ENCODE results near the gene METAP1D. TPM values are rescaled to one million over a fixed set of nuclear protein-coding genes. Genes with fewer than 3 reads are reported as not detected.

METAP1D gene
- total RNA-seq, 1 experiment from 2014 or later = 15.8 TPM

DNA sequence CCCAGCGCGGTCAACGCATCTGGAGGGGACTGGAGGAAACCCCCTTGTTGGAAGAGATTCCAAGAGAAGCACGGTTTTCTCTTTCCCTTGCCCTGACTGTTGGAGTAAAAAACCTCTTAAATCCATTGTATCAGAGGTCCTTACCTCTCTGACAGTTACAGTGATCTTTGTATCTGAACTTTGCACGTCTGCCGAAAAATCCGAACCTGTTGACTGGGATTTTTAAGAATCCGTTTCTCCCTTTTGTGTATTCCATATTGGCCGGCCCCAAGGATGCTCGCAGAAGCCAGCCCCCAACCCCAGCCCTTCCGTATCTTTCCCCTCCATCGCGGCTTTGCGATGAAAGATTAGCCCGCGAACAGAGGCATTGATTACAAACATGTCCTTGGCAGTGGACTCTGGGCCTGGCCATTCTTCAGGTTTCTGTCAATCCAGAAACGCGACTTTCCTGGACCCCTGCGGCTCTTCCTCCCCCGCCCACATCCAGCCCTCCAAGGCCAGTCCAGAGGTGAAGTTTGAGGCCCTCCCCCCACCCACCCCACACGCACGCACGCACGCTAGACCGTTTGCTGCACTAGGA lies 81.0 kb downstream of the METAP1D start:
- H3K4me3 ChIP-seq (replicated peaks in 1 of 2; ENCODE audit: low read depth in 1 of 2, low read length in 2 of 2) = no peak overlapping the region
- H4K20me1 ChIP-seq (ENCODE audit: insufficient read depth) = no peaks in the 10 kb centered on the region
- ChIA-PET POLR2A (no interaction called here), RAD21 (ENCODE audit: low non-redundant PET in 1 of 2, low total read pairs in 2 of 2, uncharacterized antibody in 2 of 2, unreplicated experiment in 2 of 2) (no interaction called here), CTCF (no interaction called here)
- no peak for ATAC-seq
- H3K36me3 ChIP-seq (ENCODE audit: control insufficient read depth in 1 of 2, insufficient read depth in 2 of 2, low read length in 2 of 2) = no peaks in the 10 kb centered on the region
- no peak for TF ChIP-seq RAD21 (IDR thresholded peaks at IDR 0.05; ENCODE audit: low read depth)
- no peak for TF ChIP-seq CEBPB (IDR thresholded peaks at IDR 0.05; ENCODE audit: low read depth)
- intact Hi-C loops (cut with micrococcal nuclease) = no loop called here
- H3K4me1 ChIP-seq (ENCODE audit: control insufficient read depth in 1 of 2, insufficient read depth in 2 of 2, low read length in 2 of 2) = peaks cover 0 to 16% of the 10 kb centered on the region in 2 experiments; a peak in 1 of 4 replicates
- no peak overlapping the region for H2AFZ ChIP-seq (ENCODE audit: low read depth, low read length, poor library complexity, severe bottlenecking)
- H3K27me3 ChIP-seq (ENCODE audit: insufficient read depth, low read length) = no peaks in the 10 kb centered on the region
- no TSS peak for BruUV-seq (replicated peaks)
- DNase-seq (ENCODE audit: low read depth, low spot score) = no peak
- H3K79me2 ChIP-seq (ENCODE audit: insufficient read depth, low read length) = no peaks in the 10 kb centered on the region
- no peak overlapping the region for H3K27ac ChIP-seq (ENCODE audit: low read depth, low read length)
- no peaks in the 10 kb centered on the region for H3K9me2 ChIP-seq (ENCODE audit: insufficient read depth)
- H3K9ac ChIP-seq (ENCODE audit: low read length) = no peak overlapping the region
- no peak overlapping the region for H3K4me2 ChIP-seq (ENCODE audit: low read length)
- H3K9me3 ChIP-seq (ENCODE audit: control insufficient read depth in 1 of 2, insufficient read depth in 1 of 2, low read depth in 1 of 2, low read length in 2 of 2) = no peaks in the 10 kb centered on the region

DNA sequence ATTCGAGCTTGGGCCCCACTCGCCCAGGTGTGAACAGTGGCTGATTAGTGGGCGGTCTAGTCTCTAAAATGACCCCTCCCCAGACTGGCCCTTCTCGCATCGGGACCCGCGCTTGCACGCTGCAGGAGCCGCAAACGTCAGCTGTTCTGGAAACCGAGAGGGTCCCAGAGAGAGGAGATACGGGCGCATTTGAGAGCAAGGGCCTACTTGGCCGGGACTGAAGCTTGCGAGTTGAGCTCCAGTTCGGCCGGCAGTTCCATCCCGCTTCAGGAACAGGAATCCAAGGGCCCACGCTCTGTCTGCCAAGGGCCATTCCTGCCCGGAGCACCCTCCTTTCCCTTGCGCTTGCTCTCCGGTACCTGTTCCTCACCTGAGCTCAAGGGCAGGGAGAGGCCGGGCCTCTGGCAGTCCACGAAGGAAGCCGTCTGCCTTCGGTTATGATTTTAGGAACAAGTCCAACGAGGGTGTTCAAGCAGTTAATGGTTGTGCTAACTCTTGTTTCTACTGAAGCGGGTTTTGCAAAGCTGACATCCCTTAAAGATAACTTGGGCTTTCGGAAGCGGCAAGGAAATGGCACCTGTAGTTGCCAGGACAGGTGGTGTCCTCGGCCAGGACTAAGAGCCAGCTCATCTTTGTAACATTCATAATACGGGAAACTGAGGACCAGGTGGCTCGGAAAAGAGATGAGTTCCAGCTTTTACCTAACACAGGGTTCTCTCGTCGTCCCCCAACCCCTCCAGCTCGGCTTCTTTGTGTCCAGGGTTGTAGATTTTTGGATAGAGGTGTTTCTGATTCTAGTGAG lies 81.7 kb downstream of the METAP1D start:
- Histone ChIP-seq H3K27ac (ENCODE audit: low read depth, low read length) (no peak overlapping the region), H3K9ac (ENCODE audit: low read length) (no peak overlapping the region), H4K20me1 (ENCODE audit: insufficient read depth) (no peaks in the 10 kb centered on the region), H3K27me3 (ENCODE audit: insufficient read depth, low read length) (no peaks in the 10 kb centered on the region), H3K79me2 (ENCODE audit: insufficient read depth, low read length) (no peaks in the 10 kb centered on the region), H3K4me2 (ENCODE audit: low read length) (no peak overlapping the region), H3K36me3 (ENCODE audit: control insufficient read depth in 1 of 2, insufficient read depth in 2 of 2, low read length in 2 of 2) (no peaks in the 10 kb centered on the region), H3K4me1 (ENCODE audit: control insufficient read depth in 1 of 2, insufficient read depth in 2 of 2, low read length in 2 of 2) (peaks cover 0 to 17% of the 10 kb centered on the region in 2 experiments; a peak in 1 of 4 replicates), H2AFZ (ENCODE audit: low read depth, low read length, poor library complexity, severe bottlenecking) (no peak overlapping the region), H3K9me2 (ENCODE audit: insufficient read depth) (no peaks in the 10 kb centered on the region), H3K9me3 (ENCODE audit: control insufficient read depth in 1 of 2, insufficient read depth in 1 of 2, low read depth in 1 of 2, low read length in 2 of 2) (no peaks in the 10 kb centered on the region), H3K4me3 (replicated peaks in 1 of 2; ENCODE audit: low read depth in 1 of 2, low read length in 2 of 2) (no peak overlapping the region)
- no peak for TF ChIP-seq EGR1 (IDR thresholded peaks at IDR 0.05; ENCODE audit: low read depth)
- TF ChIP-seq JUND (IDR thresholded peaks at IDR 0.05) = no peak
- TF ChIP-seq ATF3 (IDR thresholded peaks at IDR 0.05) = no peak
- TF ChIP-seq, protein P1, sequence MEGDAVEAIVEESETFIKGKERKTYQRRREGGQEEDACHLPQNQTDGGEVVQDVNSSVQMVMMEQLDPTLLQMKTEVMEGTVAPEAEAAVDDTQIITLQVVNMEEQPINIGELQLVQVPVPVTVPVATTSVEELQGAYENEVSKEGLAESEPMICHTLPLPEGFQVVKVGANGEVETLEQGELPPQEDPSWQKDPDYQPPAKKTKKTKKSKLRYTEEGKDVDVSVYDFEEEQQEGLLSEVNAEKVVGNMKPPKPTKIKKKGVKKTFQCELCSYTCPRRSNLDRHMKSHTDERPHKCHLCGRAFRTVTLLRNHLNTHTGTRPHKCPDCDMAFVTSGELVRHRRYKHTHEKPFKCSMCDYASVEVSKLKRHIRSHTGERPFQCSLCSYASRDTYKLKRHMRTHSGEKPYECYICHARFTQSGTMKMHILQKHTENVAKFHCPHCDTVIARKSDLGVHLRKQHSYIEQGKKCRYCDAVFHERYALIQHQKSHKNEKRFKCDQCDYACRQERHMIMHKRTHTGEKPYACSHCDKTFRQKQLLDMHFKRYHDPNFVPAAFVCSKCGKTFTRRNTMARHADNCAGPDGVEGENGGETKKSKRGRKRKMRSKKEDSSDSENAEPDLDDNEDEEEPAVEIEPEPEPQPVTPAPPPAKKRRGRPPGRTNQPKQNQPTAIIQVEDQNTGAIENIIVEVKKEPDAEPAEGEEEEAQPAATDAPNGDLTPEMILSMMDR (IDR thresholded peaks at IDR 0.05 in 2 of 3, conservative IDR thresholded peaks at IDR 0.05 in 1 of 3; ENCODE audit: borderline replicate concordance in 1 of 3, insufficient read depth in 1 of 3, low read depth in 2 of 3, low read length in 2 of 3) = no peak
- DNase-seq (ENCODE audit: low read depth, low spot score) (no peak), ATAC-seq (no peak)
- ChIA-PET CTCF (no interaction called here), RAD21 (ENCODE audit: low non-redundant PET in 1 of 2, low total read pairs in 2 of 2, uncharacterized antibody in 2 of 2, unreplicated experiment in 2 of 2) (no interaction called here), POLR2A (interaction anchor here (1.2 kb wide), 1 partner anchor 22 kb away, joined by 3 read pairs; no protein-coding TSS in a partner anchor)
- no TSS peak for BruUV-seq (replicated peaks)
- intact Hi-C loops (cut with micrococcal nuclease) = no loop called here

Data from HCT116 (cell line).